Non-pigmented ciliary epithelial cell (primary cell): ENCODE results near the gene THRB.
A peak's percentile ranks its signal among the peaks of the same experiment; 100 is the strongest.

ENCODE experiments used
- DNase-seq: peaks from one replicate; pipeline ENCODE4 v3.0.0-alpha.2; 2010; ENCODE audit warnings: low read depth

The THRB gene

DNA sequence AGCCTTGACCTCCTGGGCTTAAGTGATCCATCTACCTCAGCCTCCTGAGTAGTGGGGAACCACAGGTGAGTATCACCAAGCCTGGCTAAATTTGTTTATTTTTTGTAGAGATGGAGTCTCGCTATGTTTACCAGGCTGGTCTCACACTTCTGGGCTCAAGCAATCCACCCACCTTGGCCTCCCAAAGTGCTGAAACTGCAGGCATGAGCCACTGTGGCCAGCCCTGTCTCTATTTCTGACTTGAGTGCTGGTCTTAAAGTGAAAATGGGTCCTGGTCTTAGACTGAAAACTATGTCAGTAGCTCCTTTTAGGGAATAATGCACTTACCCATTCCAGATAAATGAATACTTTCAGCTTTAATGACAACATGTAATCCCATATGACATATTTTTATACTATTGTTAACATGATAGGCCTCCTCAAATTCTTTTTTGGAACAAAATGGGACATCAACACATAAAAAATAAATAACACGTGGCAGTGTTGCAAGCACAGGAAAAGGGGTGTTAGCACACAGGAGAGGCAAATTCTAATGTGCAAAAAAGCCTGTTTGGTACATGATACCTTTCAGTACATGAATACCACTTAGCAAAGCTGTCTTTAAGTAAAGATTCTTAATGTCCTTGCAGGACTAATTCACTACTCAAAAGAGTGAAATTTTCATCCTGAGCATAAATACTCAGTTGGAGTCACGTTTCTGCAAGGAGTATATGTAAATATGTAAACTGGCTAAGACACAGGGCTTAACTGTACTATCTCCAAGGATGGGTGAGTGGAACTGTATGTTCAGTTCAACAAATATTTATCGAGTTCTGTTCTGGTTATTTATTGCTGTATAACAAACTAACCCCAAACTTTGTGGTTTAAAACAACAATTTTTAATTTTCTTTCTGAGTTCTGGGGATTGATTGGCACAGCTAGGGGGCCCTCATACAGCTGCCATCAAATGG lies 354.9 kb downstream of the THRB start:
- no peak for DNase-seq

DNA sequence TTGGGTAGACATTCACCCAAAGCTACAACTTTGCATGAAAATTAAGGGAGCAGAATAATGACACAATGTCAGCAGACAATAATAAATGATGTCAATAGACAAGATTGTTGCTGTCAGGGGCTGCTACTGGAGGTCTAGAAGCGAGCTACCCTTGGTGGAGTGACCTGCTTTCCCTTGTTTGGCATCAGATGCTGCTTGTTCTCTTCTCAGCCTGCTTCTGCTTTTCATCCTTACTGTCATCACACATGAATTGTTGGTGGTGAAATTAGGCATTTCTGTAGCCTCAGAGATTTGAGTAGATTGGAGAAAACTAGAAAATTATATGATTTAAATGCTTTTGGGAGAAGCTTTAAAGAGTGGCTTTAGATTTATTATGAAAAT lies 355.8 kb downstream of the THRB start:
- DNase-seq: no peak

DNA sequence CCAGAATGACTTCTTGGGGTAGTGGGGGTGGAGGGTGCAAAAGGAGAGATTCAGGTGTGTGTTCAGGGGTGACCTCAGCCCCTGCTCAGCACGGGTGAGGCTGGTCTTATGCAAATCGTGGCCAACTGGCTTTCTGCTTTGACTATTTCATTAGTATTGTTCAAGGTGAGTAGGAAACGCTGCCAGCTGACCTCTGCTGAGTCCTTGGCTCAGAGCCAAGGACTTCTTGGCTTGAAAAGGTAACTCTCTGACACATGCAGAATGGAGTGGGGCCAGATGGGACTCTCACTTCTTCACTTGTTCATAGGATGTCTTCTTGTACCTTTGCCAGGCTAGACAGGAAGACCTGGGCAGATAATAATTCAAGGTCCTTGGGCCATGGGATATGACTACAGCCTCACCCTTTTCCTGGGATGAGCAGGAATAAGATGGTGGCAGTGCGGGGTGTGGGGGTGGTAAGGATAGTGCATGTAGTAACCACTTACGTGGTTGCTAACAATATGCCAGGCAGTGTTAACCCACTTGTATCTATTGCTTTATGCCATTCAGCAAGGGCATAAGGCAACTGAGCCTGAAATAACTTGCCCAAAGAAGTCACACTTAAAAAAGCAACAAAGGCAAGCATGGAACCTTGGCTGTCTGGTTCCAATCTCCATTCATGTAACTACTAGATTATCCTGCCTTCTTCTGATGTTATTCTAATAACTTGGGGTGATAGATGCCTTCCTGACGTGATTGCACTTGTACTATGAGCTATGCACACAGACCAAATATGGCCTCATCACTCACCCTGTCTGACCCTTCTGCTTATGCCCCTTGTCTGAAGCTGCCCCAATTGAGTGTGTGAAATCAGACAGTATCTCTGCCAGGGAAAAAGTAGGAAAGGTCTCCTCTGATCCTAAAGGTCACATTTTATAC lies 356.4 kb downstream of the THRB start:
- no peak for DNase-seq

DNA sequence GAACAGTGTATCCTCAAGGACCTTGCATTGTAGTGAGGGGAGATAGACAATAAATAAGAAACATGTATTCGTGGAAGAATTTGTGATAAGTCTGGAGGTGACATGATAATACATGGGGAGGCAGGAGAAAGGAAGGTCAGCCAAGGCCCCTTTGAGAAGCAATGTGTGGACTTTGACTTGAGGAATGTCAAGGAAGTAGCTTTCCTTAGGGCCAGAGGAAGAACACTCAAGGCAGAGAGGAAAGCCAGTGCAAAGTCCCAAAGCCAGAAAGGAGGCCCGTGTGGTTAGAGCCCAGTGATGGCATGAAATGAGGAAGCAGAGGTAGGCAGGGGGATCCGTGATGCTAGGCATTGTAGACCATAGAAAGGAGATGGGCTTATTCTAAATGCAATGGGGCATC lies 357.3 kb downstream of the THRB start:
- no peak for DNase-seq

DNA sequence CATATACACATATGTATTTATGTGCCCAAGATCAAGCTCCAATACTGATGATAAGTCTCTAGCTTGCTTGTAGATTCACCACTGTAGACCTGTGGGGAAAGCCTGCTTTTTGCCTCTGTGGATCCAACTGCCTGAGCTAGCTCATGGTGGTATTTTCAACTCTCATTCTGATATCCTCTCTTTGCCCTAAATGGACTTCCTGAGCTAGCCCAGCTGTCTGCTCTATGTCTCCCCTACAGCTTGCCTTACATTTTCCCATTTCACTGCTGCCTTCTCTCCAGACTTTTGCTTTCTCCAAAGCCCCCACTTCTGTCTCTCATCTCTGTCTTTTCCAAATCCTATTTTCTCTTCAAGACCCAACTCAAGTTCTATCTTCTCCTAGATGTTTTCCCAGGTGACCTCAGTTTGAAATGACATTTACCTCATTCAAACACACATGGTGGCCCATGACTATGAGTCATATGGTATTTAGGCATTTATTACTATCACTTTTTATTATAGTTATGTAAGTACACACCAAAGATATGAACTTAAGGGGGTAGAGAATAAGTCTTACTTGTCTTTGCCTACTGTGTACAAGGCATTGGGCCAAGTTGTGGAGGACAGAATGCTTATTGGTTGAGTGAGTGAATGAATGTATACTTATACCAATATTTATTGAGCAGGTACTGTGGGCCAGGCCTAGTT lies 357.9 kb downstream of the THRB start:
- DNase-seq: no peak

DNA sequence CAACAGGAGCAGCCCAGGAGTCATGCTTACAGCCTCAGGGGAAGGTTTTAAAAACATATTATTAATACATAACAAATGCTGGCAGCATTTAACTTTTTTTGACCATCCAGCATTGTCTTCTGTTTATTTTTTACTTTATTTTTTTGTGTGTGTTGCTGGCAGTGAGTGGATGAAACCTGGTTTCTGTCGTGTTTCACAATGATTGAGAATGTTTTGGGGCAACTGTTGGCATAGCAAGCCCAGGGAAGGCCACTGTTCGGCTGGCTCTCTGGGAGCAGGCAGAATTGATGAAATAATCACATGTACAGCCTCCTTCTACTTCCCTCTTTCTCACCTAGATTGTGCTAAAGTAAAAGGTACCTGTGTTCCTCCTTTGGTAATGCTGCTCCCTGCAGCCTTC lies 359.4 kb downstream of the THRB start:
- DNase-seq: no peak

DNA sequence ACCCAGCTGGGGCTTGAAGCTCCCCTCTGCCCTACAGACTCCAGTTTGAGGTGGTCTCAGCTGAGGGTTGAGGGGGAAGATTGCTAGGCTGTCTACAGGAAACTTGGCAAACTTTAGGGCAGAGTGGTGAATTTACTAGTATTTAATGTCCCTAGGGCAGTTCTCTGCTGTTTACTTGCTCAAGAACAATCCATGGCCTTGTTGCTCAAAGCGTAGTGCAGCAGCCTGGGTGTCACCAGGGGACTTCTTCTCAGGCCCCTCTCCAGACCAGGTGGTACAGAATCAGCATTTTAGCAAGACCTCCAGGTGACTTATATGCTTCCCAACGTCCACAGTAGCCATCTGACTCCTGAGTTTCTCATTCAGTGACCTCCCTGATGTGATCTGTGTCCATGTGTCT lies 360.7 kb downstream of the THRB start:
- DNase-seq: no peak

DNA sequence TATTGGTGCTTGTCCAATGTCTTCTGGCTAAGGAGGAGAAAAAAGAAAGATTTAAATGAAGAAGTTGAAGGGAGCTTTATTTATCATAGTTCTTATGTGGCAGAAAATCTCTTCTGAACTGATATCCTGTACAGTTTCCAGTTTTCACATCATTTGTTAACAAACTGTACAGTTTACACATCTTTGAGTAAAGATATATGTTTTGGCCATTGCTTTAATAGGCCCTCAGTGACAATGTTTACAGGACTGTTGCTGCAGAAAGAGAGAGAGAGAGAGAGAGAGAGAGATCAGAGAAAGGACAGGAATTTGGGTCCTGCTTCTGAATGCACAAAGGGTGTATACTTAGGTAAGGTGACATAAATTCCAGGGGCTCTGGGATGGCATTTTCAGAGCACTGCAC lies 361.2 kb downstream of the THRB start:
- DNase-seq: no peak

DNA sequence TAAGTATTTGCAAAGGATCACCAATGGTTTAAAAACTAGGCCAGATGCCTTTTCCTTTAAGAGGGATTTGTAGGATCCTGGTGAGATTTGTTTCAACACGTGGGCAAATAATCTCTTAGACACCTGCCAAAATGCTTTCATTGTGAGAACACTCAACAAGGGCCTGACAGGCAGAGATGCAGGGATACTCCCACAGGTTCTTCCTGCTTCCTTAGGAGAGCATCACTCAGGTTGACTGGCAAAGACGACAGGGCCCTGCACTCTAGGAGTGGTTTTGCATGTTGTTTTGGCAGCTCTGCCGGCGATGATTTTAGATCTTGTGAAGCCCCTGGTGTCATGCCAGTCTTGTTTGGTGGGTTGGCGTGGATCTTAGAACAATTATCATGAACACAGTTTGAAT lies 365.1 kb downstream of the THRB start:
- DNase-seq: no peak

DNA sequence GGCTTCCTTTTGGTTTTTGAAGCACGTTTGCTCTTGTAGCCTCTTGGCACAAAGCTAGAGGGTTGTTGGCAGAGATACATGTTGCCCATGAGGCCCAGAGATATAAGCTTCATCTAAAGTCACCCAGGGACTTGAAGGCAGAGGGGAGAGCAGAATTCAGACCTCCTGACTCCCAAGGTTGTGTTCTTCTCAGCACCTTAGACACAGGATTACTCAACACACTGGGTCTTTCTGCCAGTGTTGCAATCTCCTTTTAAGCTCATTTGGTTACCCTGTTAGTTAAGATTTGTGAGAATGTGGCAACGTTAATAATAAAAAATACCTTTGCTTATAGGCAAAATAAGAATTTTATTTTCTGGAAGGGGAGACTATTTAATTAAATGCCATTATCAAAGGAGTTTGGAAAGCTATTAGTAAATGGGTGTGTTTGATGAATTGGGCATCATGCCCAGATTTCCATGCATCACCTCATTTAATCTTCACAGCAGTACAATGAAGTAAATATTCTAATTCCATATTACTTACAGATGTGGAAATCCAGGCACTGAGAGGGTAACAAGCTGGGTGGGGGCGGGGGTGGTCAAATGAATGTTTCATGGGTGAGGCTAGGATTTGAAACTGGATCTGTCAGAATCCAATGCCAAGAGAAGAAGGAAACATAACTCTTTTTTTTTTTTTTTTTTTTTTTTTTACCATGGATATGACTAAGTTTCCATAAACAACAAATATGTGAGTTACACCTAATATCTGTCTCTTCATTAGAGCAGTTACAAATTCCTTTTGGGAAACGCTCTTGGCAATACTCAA lies 366.2 kb downstream of the THRB start:
- DNase-seq: no peak

DNA sequence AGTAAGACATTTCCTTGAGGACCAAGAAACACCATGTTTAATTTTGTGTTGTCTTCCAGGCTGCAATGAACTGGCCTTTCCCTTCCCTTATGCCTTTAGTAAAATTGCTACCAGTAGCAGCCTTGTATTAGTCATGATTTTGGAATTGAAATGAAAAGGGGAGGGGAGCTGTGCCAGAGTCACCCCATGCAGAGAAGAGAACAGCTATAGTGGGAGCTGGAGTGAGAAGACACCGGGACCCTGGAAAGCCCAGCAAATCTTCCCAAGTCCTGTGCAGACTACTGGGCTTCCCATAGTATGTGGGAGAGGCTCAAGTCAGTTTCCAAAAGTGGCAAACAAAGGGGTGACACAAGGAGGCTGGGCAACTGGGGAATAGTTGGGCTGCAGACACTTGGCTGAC lies 371.1 kb downstream of the THRB start:
- no peak for DNase-seq

DNA sequence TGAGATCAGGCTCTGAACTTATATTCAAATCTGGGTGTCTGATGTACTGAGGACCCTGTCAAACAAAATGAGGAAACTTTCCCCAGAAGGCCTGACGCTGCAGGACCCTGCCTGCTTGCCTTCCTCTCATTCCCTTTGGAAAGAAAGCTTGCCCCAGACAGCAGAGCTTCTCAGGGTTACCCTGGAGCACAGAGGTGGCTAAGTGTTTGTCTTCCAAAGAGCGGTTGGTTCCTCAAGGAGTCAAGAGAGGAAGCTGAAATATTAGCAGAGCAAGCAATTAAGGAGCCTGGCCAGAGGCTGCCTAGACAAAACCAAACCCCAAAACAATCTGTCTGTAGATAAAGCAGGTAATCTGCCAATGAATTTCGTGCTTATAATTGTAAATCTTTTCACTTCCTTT lies 374.2 kb downstream of the THRB start:
- no peak for DNase-seq

DNA sequence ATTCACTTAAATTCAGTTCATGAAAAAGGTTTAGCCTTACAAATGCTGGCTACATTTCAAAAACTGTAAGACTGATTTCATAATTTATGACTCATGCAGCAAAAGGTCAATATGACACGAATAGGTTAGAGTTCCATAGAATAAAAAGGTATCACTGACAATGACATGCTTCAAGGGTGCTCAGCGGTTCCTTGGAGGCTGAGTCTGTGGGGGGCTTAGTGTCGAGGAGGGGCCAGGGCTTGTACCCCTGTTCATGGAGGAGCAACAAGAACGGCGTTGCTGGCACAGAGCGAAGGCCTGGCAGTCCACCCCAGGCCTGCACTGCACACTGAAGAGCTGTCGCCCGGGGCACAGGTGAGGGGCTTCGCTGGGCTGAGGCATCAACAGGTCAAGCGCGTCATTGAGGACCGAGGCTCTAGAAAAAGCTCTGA lies 375.3 kb downstream of the THRB start:
- DNase-seq: peak; percentile 48

DNA sequence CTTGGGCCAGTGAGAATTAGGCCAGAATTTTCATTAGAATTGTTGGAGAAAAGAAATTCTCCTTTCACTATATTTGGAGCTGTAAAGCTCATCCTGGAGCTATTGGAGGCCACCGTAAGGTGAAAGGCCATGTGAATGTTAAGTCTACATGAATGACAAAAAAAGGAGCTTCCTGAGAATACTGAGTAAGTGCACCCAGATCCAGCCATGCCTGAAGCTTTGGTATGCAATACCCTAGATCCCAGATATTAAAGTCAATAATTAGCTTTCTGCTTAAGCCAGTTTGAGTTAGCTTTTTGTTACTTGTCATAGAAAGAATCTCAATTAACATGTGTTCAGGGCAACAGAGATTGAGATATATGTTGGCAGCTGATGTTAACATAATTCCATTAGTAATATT lies 377.1 kb downstream of the THRB start:
- no peak for DNase-seq

DNA sequence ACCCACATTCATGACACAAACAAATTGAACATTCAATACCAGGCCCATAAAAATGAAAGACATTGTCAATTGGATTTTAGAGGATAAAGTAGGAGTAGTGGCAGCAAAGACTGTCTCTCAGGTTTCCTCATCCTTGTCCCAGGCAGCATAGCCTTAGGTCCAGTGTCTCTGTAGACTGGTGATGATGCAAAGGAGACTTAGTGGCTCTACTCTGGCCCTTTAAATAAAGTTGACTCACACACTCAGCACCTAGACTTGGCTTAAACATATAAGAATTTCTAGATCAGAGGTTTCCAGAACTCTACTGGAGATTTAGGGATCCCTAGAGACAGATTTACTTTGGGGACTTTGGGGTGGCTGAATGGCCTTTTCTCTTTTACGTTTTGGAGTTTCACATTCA lies 382.9 kb downstream of the THRB start:
- DNase-seq: no peak

DNA sequence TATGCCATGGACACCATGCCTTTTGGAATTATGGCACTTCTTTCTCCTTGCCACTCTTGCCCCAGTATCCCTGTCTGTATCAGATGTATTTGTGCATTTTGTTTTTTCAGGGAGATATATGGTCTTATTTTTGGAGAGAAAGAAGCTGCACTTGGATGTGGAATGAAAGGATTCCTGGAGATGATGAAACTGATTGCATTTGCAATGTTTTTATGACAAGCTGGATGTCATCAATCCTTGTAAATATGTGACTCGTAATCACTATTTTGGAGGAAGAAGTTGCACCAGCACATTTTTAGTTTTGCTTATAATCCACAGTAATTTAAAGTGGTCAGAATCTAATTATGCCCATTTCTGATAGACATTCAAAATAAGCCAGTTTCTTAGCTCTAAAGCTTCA lies 384.6 kb downstream of the THRB start:
- no peak for DNase-seq

DNA sequence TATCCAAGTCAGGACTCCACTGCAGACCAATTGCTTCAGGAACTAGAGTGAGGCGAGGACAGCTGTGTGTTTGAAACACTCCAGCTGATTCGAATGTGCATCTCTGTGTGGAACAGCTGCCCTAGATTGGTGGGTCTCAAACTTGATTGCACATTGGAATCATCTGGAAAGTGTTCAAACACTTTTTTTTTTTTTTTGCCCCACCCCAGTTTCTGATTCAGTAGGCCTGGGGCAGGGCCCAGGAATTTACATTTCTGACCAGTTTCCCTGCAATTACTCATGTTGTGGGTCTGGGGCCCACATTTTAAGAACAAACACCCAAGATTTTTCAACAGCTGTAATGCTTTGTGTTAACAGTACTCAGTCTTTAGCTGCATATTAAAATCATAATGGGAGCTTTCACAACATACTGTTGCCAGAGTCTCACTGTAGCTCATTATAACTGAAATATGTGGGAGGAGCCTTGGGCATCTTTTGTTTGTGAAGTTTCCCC lies 392.9 kb downstream of the THRB start:
- DNase-seq: no peak

DNA sequence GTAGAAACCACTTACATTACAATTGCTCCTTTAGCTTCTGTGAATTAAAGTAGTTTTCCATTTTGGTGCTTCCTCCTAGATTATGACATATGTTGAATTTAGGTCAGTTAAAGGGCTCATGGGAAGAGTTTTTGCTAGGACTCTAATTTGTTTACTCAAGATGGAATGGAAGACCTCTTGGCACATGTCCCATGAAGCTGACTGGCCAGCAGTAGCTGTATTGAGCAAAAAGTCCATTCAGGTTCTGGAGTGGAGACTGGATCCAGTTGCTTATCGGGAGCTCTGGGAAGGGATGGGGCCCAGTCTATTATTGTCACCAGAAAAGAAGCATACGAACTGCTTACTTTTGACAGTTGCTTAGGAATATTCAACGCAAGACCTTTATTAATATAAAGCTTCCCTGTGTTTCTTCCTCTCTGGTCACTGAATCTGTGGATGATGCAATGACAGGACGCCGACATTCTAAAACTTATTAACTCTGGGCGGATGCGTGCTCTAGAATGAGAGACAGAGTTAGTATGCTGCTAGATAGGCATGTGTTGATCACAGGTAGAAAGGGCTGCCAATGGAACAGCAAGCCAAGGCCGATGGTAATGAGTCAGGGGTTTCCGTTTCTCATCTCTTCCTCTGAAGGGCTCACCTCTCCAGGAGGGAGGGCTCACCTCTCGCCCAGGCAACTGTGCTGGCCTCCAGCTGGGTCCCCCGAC lies 393.8 kb downstream of the THRB start:
- DNase-seq: no peak

DNA sequence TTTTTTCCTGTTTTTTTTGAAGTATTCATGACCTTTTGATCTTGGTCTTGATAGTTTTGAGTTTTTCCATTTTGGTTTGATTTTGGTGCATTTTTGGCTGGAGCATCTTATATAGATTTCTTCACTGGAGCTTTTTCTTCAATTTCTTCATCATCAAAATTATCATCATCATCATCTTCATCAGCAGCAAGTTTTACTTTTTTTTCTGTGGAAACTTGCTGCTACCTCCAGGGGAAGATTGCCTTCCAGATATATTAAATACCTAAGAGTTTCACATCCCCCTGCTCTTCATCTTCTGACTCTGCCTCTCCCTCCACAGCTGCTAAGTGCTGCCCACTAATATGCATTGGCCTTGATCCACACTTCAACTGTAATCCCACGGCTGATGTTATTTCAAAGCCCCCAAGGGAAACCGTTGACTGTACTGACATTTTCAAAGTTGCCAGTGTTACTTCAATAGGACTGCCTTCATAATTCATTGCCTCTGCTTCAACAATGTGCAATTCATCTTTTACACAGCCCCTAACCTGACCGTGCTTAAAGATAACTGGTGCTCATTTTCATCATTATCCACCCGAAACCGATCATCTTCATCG lies 397.9 kb downstream of the THRB start:
- DNase-seq: no peak

DNA sequence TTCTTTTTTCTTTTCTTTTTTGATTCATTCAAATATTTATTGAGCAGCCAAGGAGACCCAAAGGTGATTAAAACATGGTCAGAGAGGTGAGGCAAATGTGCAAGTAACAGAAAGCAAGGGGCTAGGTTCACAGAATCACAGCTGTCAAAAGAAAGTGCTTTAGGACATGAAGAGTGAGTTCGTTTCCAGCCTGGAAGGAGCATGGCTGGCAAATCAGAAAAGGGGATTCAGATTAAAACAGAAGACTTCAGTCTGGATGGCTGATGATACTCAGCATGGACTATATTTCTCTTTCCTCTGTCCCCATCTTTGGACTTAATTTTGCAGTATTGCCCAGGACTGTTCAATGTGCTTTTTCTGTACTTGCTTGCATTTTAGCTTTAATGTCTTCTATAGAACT lies 398.4 kb downstream of the THRB start:
- DNase-seq: no peak
